Neutrophil (primary cell): ENCODE data around the gene POLR2M.

Experiments
- H3K27ac ChIP-seq: fragments of 200-600 bp; sonication (generic); 2 replicates; pipeline ENCODE4 v1.5.1; 2016; ENCODE audit warnings: mild to moderate bottlenecking, moderate library complexity
- H3K27me3 ChIP-seq: fragments of 200-600 bp; sonication (generic); 2 replicates; pipeline ENCODE4 v1.6.0; 2016; ENCODE audit warnings: mild to moderate bottlenecking
- H3K36me3 ChIP-seq: fragments of 200-600 bp; sonication (generic); 2 replicates; pipeline ENCODE4 v1.5.1; 2017
- H3K4me1 ChIP-seq, 2 experiments: fragments of 200-600 bp in 1 of 2; sonication (generic) in 1 of 2; 1 replicate in 1 of 2; 2 replicates in 1 of 2; pipeline versions ENCODE4 v1.5.1 to v1.6.1; 2013 to 2016; ENCODE audit warnings: low read depth in 1 of 2, low read length in 1 of 2, mild to moderate bottlenecking in 1 of 2, moderate library complexity in 1 of 2; ENCODE audit not compliant: control insufficient read depth in 1 of 2, insufficient read depth in 1 of 2
- H3K4me3 ChIP-seq, 2 experiments: fragments of 200-600 bp in 1 of 2; sonication (generic) in 1 of 2; 1 replicate in 1 of 2; 2 replicates in 1 of 2; pipeline ENCODE4 v1.5.1; 2013 to 2016; ENCODE audit warnings: low read depth in 1 of 2, low read length in 1 of 2, mild to moderate bottlenecking in 1 of 2, moderate library complexity in 1 of 2
- H3K9me3 ChIP-seq: fragments of 200-600 bp; sonication (generic); 2 replicates; pipeline ENCODE4 v1.5.1; 2016
- CTCF ChIP-seq: fragments of 200-600 bp; sonication (generic); IDR thresholded peaks from 2 replicates; pipeline ENCODE4 v1.5.1; 2016; ENCODE audit warnings: antibody characterized with exemption

POLR2M gene

GRCh38 chr15:57756466-57756865 is 50.0 kb downstream of the POLR2M start:
- Histone ChIP-seq H3K9me3 (no peaks in the 10 kb centered on the region), H3K4me3 (no peak overlapping the region), H3K27me3 (peaks cover 3% of the 10 kb centered on the region), H3K27ac (no peak overlapping the region), H3K36me3 (no peaks in the 10 kb centered on the region), H3K4me1 (no peaks in the 10 kb centered on the region)
- no peak for TF ChIP-seq CTCF

GRCh38 chr15:57758560-57758959 is 52.0 kb downstream of the POLR2M start:
- peaks cover 7% of the 10 kb centered on the region for H3K27me3 ChIP-seq
- no peaks in the 10 kb centered on the region for H3K9me3 ChIP-seq
- TF ChIP-seq CTCF = no peak
- no peak overlapping the region for H3K27ac ChIP-seq
- no peaks in the 10 kb centered on the region for H3K4me1 ChIP-seq
- H3K4me3 ChIP-seq = no peak overlapping the region
- no peaks in the 10 kb centered on the region for H3K36me3 ChIP-seq

GRCh38 chr15:57761562-57761961 is 55.0 kb downstream of the POLR2M start:
- no peaks in the 10 kb centered on the region for H3K36me3 ChIP-seq
- no peak overlapping the region for H3K4me3 ChIP-seq
- H3K9me3 ChIP-seq = no peaks in the 10 kb centered on the region
- H3K27ac ChIP-seq = no peak overlapping the region
- peaks cover 18% of the 10 kb centered on the region for H3K27me3 ChIP-seq
- H3K4me1 ChIP-seq = no peaks in the 10 kb centered on the region
- no peak for TF ChIP-seq CTCF

GRCh38 chr15:57762302-57762701 is 55.8 kb downstream of the POLR2M start:
- Histone ChIP-seq H3K27me3 (peaks cover 18% of the 10 kb centered on the region), H3K36me3 (no peaks in the 10 kb centered on the region), H3K27ac (no peak overlapping the region), H3K4me1 (no peaks in the 10 kb centered on the region), H3K4me3 (no peak overlapping the region), H3K9me3 (no peaks in the 10 kb centered on the region)
- TF ChIP-seq CTCF = no peak

GRCh38 chr15:57763176-57763964 is 56.9 kb downstream of the POLR2M start:
- H3K4me1 ChIP-seq = no peaks in the 10 kb centered on the region
- H3K4me3 ChIP-seq = no peak overlapping the region
- no peaks in the 10 kb centered on the region for H3K9me3 ChIP-seq
- H3K27ac ChIP-seq = no peak overlapping the region
- H3K27me3 ChIP-seq = peaks cover 18% of the 10 kb centered on the region
- no peaks in the 10 kb centered on the region for H3K36me3 ChIP-seq
- TF ChIP-seq CTCF = no peak
